NCI-H2081 (cell line): Measurements from ENCODE around the gene PRKD1.

ENCODE experiments used
- DNase-seq, 2 experiments: peaks; one replicate each; lab custom pipeline; 2025; lab: John Stamatoyannopoulos, UW

The PRKD1 gene

GRCh38 chr14:29681316-29681715, 246.3 kb downstream of the PRKD1 start:
- DNase-seq: no peak

GRCh38 chr14:29674566-29675285, 252.9 kb downstream of the PRKD1 start:
- DNase-seq: no peak

- DNase-seq: no peak
Measured at GRCh38 chr14:29672831-29673230, 254.8 kb downstream of the PRKD1 start.

- DNase-seq: no peak
Measured at GRCh38 chr14:29671034-29671433, 256.6 kb downstream of the PRKD1 start.

GRCh38 chr14:29668201-29668600, 259.4 kb downstream of the PRKD1 start:
- peak in 1 of 2 experiments; percentile 43 for DNase-seq

- no peak for DNase-seq
Measured at GRCh38 chr14:29664515-29664914, 263.1 kb downstream of the PRKD1 start.

GRCh38 chr14:29663281-29663801, 264.3 kb downstream of the PRKD1 start:
- DNase-seq: no peak

- DNase-seq: peak in 1 of 2 experiments; percentile 22
Measured at GRCh38 chr14:29654901-29655550, 272.6 kb downstream of the PRKD1 start.

- no peak for DNase-seq
Measured at GRCh38 chr14:29653303-29653702, 274.3 kb downstream of the PRKD1 start.

- no peak for DNase-seq
Measured at GRCh38 chr14:29652571-29652970, 275.1 kb downstream of the PRKD1 start.

GRCh38 chr14:29650554-29651269, 276.9 kb downstream of the PRKD1 start:
- no peak for DNase-seq

- DNase-seq: no peak
Measured at GRCh38 chr14:29649170-29649569, 278.5 kb downstream of the PRKD1 start.

- DNase-seq: no peak
Measured at GRCh38 chr14:29648045-29648444, 279.6 kb downstream of the PRKD1 start.

- no peak for DNase-seq
Measured at GRCh38 chr14:29645117-29645516, 282.5 kb downstream of the PRKD1 start.

GRCh38 chr14:29643433-29644211, 284.0 kb downstream of the PRKD1 start:
- DNase-seq: peak in 1 of 2 experiments; percentile 21

GRCh38 chr14:29637411-29637810, 290.2 kb downstream of the PRKD1 start:
- peak; percentile 29 to 77 for DNase-seq

- peak in 1 of 2 experiments; percentile 15 for DNase-seq
Measured at GRCh38 chr14:29636870-29637269, 290.8 kb downstream of the PRKD1 start.

GRCh38 chr14:29630566-29631160, 297.0 kb downstream of the PRKD1 start:
- DNase-seq: no peak

GRCh38 chr14:29629839-29630238, 297.8 kb downstream of the PRKD1 start:
- DNase-seq: no peak

- DNase-seq: no peak
Measured at GRCh38 chr14:29627137-29627536, 300.5 kb downstream of the PRKD1 start.

- DNase-seq: no peak
Measured at GRCh38 chr14:29618323-29619067, 309.2 kb downstream of the PRKD1 start.
